ENCODE results near the gene METAP2. TPM values are rescaled to one million over a fixed set of nuclear protein-coding genes. Genes with fewer than 3 reads are reported as not detected.

METAP2 gene
- polyA plus RNA-seq, 1 of the 3 experiments (the other 2 are of a cell fraction), result 35.8 TPM

DNA sequence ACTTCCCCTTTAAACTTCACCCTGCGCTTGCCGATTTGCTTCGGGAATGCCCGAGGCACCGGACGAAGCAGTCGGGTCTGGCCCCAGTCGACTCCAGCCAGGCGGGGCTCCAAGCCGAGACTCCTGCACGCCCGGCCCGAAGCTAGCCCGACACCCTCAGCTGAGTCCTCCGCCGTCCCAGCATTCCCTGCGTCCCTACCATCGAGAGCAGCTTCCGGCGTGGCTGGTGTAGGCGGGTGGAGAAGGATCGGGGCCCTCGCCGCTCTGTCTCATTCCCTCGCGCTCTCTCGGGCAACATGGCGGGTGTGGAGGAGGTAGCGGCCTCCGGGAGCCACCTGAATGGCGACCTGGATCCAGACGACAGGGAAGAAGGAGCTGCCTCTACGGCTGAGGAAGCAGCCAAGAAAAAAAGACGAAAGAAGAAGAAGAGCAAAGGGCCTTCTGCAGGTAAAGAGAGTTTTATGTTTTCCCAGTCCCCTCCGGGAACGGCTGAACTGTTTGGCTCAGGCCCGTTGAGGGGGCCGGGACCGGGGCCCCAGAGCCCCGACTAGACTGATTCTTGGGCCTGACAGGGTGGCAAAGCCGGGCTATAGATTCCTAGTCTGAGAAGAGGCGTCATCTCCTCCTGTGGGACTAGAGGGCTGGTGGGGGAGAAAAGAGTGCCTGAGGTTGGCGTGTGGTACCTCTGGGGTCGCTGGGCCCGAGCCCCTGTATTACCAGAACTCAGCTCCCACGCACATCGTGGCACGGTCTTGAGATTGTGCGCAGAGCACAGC lies at the start of gene METAP2 (continued):
- TF ChIP-seq, protein P1, sequence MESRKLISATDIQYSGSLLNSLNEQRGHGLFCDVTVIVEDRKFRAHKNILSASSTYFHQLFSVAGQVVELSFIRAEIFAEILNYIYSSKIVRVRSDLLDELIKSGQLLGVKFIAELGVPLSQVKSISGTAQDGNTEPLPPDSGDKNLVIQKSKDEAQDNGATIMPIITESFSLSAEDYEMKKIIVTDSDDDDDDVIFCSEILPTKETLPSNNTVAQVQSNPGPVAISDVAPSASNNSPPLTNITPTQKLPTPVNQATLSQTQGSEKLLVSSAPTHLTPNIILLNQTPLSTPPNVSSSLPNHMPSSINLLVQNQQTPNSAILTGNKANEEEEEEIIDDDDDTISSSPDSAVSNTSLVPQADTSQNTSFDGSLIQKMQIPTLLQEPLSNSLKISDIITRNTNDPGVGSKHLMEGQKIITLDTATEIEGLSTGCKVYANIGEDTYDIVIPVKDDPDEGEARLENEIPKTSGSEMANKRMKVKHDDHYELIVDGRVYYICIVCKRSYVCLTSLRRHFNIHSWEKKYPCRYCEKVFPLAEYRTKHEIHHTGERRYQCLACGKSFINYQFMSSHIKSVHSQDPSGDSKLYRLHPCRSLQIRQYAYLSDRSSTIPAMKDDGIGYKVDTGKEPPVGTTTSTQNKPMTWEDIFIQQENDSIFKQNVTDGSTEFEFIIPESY (IDR thresholded peaks at IDR 0.05; ENCODE audit: borderline replicate concordance, low read depth), result no peak
- no peak for TF ChIP-seq TCF12 (IDR thresholded peaks at IDR 0.05)

DNA sequence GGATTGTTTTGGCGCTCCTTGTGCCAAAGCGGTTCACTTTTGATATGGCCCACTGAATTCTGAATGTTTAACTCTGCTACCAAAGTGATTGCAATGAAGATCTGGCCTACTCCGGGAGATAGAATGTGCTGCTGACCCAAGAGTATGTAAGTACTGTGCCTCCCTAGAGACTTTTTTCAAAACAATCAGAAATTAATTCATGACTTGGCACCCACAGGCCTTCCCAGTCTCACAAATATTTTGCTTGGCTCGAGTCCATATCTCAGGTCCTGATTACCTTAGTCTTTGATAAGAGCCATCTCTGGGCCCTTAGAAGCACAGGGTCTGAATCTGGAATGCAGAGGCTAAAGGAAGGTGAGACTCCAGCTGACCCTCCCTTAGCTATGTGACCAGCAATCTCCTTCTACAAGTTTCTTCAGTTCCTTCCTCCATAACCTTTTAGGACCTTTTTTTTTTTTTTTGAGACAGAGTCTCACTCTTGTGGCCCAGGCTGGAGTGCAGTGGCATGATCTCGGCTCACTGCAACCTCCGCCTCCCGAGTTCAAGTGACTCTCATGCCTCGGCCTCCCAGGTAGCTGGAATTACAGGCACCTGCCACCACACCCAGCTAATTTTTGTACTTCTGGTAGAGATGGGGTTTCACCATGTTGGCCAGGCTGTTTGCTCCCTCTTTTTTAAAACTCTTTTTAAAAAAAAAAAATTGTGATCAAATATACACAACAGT lies 49.5 kb upstream of the METAP2 start:
- no peaks in the 10 kb centered on the region for H3K4me1 ChIP-seq (ENCODE audit: control insufficient read depth in 1 of 2, insufficient read depth in 2 of 2, low read depth in 1 of 2, low read length in 1 of 2)
- CTCF ChIA-PET, result no interaction called here
- TF ChIP-seq, protein P1 (IDR thresholded peaks at IDR 0.05; ENCODE audit: borderline replicate concordance, low read depth), result no peak
- TF ChIP-seq FOSL2 (IDR thresholded peaks at IDR 0.05; ENCODE audit: borderline replicate concordance, low read depth), result no peak
- no peak for TF ChIP-seq MXI1 (IDR thresholded peaks at IDR 0.05; ENCODE audit: low read depth, low read length)
- TF ChIP-seq ELF1 (IDR thresholded peaks at IDR 0.05), result no peak
- TF ChIP-seq TEAD4 (IDR thresholded peaks at IDR 0.05; ENCODE audit: borderline replicate concordance, insufficient read depth), result no peak
- no peak for TF ChIP-seq FOXM1 (IDR thresholded peaks at IDR 0.05; ENCODE audit: low read depth)
- no peak for TF ChIP-seq FOXJ3 (CRISPR knock-in tag; IDR thresholded peaks at IDR 0.05)
- TF ChIP-seq RCOR1 (IDR thresholded peaks at IDR 0.05; ENCODE audit: low read length), result no peak
- TF ChIP-seq RXRA (IDR thresholded peaks at IDR 0.05; ENCODE audit: borderline replicate concordance, low read depth), result no peak
- TF ChIP-seq SIN3A (IDR thresholded peaks at IDR 0.05; ENCODE audit: borderline replicate concordance, low read depth, low read length), result no peak
- no peak for TF ChIP-seq NFIC (IDR thresholded peaks at IDR 0.05; ENCODE audit: borderline replicate concordance)
- TF ChIP-seq, protein P2, sequence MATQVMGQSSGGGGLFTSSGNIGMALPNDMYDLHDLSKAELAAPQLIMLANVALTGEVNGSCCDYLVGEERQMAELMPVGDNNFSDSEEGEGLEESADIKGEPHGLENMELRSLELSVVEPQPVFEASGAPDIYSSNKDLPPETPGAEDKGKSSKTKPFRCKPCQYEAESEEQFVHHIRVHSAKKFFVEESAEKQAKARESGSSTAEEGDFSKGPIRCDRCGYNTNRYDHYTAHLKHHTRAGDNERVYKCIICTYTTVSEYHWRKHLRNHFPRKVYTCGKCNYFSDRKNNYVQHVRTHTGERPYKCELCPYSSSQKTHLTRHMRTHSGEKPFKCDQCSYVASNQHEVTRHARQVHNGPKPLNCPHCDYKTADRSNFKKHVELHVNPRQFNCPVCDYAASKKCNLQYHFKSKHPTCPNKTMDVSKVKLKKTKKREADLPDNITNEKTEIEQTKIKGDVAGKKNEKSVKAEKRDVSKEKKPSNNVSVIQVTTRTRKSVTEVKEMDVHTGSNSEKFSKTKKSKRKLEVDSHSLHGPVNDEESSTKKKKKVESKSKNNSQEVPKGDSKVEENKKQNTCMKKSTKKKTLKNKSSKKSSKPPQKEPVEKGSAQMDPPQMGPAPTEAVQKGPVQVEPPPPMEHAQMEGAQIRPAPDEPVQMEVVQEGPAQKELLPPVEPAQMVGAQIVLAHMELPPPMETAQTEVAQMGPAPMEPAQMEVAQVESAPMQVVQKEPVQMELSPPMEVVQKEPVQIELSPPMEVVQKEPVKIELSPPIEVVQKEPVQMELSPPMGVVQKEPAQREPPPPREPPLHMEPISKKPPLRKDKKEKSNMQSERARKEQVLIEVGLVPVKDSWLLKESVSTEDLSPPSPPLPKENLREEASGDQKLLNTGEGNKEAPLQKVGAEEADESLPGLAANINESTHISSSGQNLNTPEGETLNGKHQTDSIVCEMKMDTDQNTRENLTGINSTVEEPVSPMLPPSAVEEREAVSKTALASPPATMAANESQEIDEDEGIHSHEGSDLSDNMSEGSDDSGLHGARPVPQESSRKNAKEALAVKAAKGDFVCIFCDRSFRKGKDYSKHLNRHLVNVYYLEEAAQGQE (IDR thresholded peaks at IDR 0.05; ENCODE audit: low read depth, low read length), result no peak
- no peak for TF ChIP-seq POLR2AphosphoS5 (IDR thresholded peaks at IDR 0.05; ENCODE audit: low read depth, low read length)
- TF ChIP-seq SMC3 (IDR thresholded peaks at IDR 0.05; ENCODE audit: low read depth, low read length), result no peak
- TF ChIP-seq GATA2 (CRISPR knock-in tag; IDR thresholded peaks at IDR 0.05), result no peak
- TF ChIP-seq, protein P3, sequence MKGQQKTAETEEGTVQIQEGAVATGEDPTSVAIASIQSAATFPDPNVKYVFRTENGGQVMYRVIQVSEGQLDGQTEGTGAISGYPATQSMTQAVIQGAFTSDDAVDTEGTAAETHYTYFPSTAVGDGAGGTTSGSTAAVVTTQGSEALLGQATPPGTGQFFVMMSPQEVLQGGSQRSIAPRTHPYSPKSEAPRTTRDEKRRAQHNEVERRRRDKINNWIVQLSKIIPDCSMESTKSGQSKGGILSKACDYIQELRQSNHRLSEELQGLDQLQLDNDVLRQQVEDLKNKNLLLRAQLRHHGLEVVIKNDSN (IDR thresholded peaks at IDR 0.05; ENCODE audit: borderline replicate concordance, low read depth), result no peak
- no peak overlapping the region for H3K9ac ChIP-seq
- POLR2A ChIA-PET, result no interaction called here
- no peaks in the 10 kb centered on the region for H3K27me3 ChIP-seq (ENCODE audit: insufficient read depth)
- no peak overlapping the region for H3K27ac ChIP-seq (ENCODE audit: low read depth in 2 of 2, low read length in 1 of 2)
- no peaks in the 10 kb centered on the region for H3K9me3 ChIP-seq
- no peak overlapping the region for H3K4me3 ChIP-seq (ENCODE audit: low read depth in 2 of 2, low read length in 1 of 2)
- no peak overlapping the region for H3K4me2 ChIP-seq
- H3F3A ChIP-seq (replicated peaks; ENCODE audit: insufficient read depth), result no peaks in the 10 kb centered on the region
- H3K9me2 ChIP-seq, result no peaks in the 10 kb centered on the region
- no peak overlapping the region for H2AFZ ChIP-seq (ENCODE audit: low read depth)
- H4K20me1 ChIP-seq (ENCODE audit: insufficient read depth), result no peaks in the 10 kb centered on the region
- no peaks in the 10 kb centered on the region for H3K36me3 ChIP-seq (replicated peaks in 1 of 2; ENCODE audit: control insufficient read depth in 1 of 2, insufficient read depth in 2 of 2, low read length in 1 of 2)
- H3K79me2 ChIP-seq (ENCODE audit: insufficient read depth), result no peaks in the 10 kb centered on the region
- no peak for DNase-seq
- whole genome bisulfite sequencing (ENCODE audit: low lambda C conversion rate), result 74% methylated on average over 8 of the region's 8 CpGs

All from SK-N-SH (cell line).